ENCODE measurements around the gene OR5K3. TPM values are rescaled to one million over a fixed set of nuclear protein-coding genes. Genes with fewer than 3 reads are reported as not detected.
A peak's percentile ranks its signal among the peaks of the same experiment; 100 is the strongest.

The OR5K3 gene
- total and polyA plus RNA-seq, 9 of the 15 experiments (the other 6 are each of a cell fraction or from before 2014, with no cell fraction given), result not detected

- ATAC-seq, result no peak
- H3K9me3 ChIP-seq (replicated peaks; ENCODE audit: control insufficient read depth, insufficient read depth, low read depth, low read length), result no peaks in the 10 kb centered on the region
- CTCF ChIA-PET (ENCODE audit: low intra/inter-chr PET ratio), result no interaction called here
- no peaks in the 10 kb centered on the region for H3K4me1 ChIP-seq (replicated peaks in 1 of 2; ENCODE audit: control insufficient read depth in 2 of 2, insufficient read depth in 2 of 2, low read length in 2 of 2)
- H3K9me1 ChIP-seq (ENCODE audit: control insufficient read depth, insufficient read depth, low read length), result no peaks in the 10 kb centered on the region
- no peaks in the 10 kb centered on the region for H3K27me3 ChIP-seq (ENCODE audit: control insufficient read depth in 2 of 2, insufficient read depth in 2 of 2, low read length in 2 of 2)
- no peak overlapping the region for H3K4me3 ChIP-seq
- BruUV-seq (replicated peaks), result no TSS peak
- no peaks in the 10 kb centered on the region for H3K79me2 ChIP-seq (ENCODE audit: control insufficient read depth, insufficient read depth, low read length)
- no peaks in the 10 kb centered on the region for H4K20me1 ChIP-seq (replicated peaks; ENCODE audit: control insufficient read depth, insufficient read depth, low read length)
- POLR2A ChIA-PET, result no interaction called here
- no peak for DNase-seq (ENCODE audit: extremely low read depth in 1 of 4, low spot score in 3 of 4)
- TF ChIP-seq ZNF316 (IDR thresholded peaks at IDR 0.05) (peak; percentile 89), GABPB1 (CRISPR knock-in tag; IDR thresholded peaks at IDR 0.05) (no peak), MAFG (tag; conservative IDR thresholded peaks at IDR 0.05) (peak; percentile 37; the same call in 1 of the 2 replicates)
- no peak overlapping the region for H2AFZ ChIP-seq (ENCODE audit: low read depth, low read length)
- FAIRE-seq, result no peak
- no peaks in the 10 kb centered on the region for H3K36me3 ChIP-seq (ENCODE audit: control insufficient read depth, insufficient read depth, low read length)
- intact Hi-C loops (cut with micrococcal nuclease), result no loop called here
- no peak overlapping the region for H3K4me2 ChIP-seq (ENCODE audit: insufficient read depth, low read length)
- no peak overlapping the region for H3K27ac ChIP-seq (ENCODE audit: extremely low read depth, low read depth, low read length)
- no peak overlapping the region for H3K9ac ChIP-seq (ENCODE audit: insufficient read depth in 1 of 2, low read depth in 2 of 2, low read length in 2 of 2)
- in situ Hi-C loops (cut with MboI), result no loop called here
These were observed 19.3 kb upstream of the OR5K3 start for GRCh38 chr3:98371186-98371585.

GRCh38 chr3:98371853-98372252, 18.6 kb upstream of the OR5K3 start:
- Histone ChIP-seq H2AFZ (ENCODE audit: low read depth, low read length) (no peak overlapping the region), H3K9me3 (replicated peaks; ENCODE audit: control insufficient read depth, insufficient read depth, low read depth, low read length) (no peaks in the 10 kb centered on the region), H3K4me1 (replicated peaks in 1 of 2; ENCODE audit: control insufficient read depth in 2 of 2, insufficient read depth in 2 of 2, low read length in 2 of 2) (no peaks in the 10 kb centered on the region), H3K9me1 (ENCODE audit: control insufficient read depth, insufficient read depth, low read length) (no peaks in the 10 kb centered on the region), H3K4me2 (ENCODE audit: insufficient read depth, low read length) (no peak overlapping the region), H3K4me3 (no peak overlapping the region), H3K27me3 (ENCODE audit: control insufficient read depth in 2 of 2, insufficient read depth in 2 of 2, low read length in 2 of 2) (no peaks in the 10 kb centered on the region), H3K9ac (ENCODE audit: insufficient read depth in 1 of 2, low read depth in 2 of 2, low read length in 2 of 2) (no peak overlapping the region), H3K36me3 (ENCODE audit: control insufficient read depth, insufficient read depth, low read length) (no peaks in the 10 kb centered on the region), H3K79me2 (ENCODE audit: control insufficient read depth, insufficient read depth, low read length) (no peaks in the 10 kb centered on the region), H4K20me1 (replicated peaks; ENCODE audit: control insufficient read depth, insufficient read depth, low read length) (no peaks in the 10 kb centered on the region), H3K27ac (ENCODE audit: extremely low read depth, low read depth, low read length) (no peak overlapping the region)
- ChIA-PET CTCF (ENCODE audit: low intra/inter-chr PET ratio) (no interaction called here), POLR2A (no interaction called here)
- FAIRE-seq (no peak), ATAC-seq (no peak), DNase-seq (ENCODE audit: extremely low read depth in 1 of 4, low spot score in 3 of 4) (no peak)
- BruUV-seq (replicated peaks), result no TSS peak
- in situ Hi-C loops (cut with MboI) (no loop called here), intact Hi-C loops (cut with micrococcal nuclease) (no loop called here)
- no peak for TF ChIP-seq CBX8 (IDR thresholded peaks at IDR 0.05; ENCODE audit: borderline replicate concordance, extremely low read depth, low read depth, low read length, poor library complexity, severe bottlenecking)
- TF ChIP-seq ZNF274 (IDR thresholded peaks at IDR 0.05; ENCODE audit: borderline replicate concordance, low read depth, low read length), result no peak
- peak; percentile 33; the same call in 1 of the 2 replicates for TF ChIP-seq ZNF512 (tag; IDR thresholded peaks at IDR 0.05)
- TF ChIP-seq FOXP1 (CRISPR knock-in tag; IDR thresholded peaks at IDR 0.05), result no peak
